Parathyroid adenoma (tissue), 2 donors: Measurements from ENCODE around the gene OR2T8.

ENCODE experiments used
- H2AFZ ChIP-seq: fragments of 300-600 bp; sonication (generic); one replicate; pipeline ENCODE4 v1.7.0; 2017; ENCODE audit warnings: antibody characterized with exemption, mild to moderate bottlenecking
- H3K27ac ChIP-seq: fragments of 300-600 bp; sonication (generic); one replicate; pipeline ENCODE4 v1.7.0; 2017
- H3K27me3 ChIP-seq: fragments of 300-600 bp; sonication (generic); one replicate; pipeline ENCODE4 v1.7.0; 2017; ENCODE audit warnings: low read length; ENCODE audit not compliant: control insufficient read depth, insufficient read depth
- H3K36me3 ChIP-seq: fragments of 300-600 bp; sonication (generic); one replicate; pipeline ENCODE4 v1.7.0; 2017; ENCODE audit warnings: low read length; ENCODE audit not compliant: control insufficient read depth, insufficient read depth
- H3K4me1 ChIP-seq: fragments of 300-600 bp; sonication (generic); one replicate; pipeline ENCODE4 v1.7.0; 2017; ENCODE audit warnings: control low read depth
- H3K4me2 ChIP-seq: fragments of 300-600 bp; sonication (generic); one replicate; pipeline ENCODE4 v1.7.0; 2017; ENCODE audit warnings: low read length
- H3K4me3 ChIP-seq: fragments of 300-600 bp; sonication (generic); one replicate; pipeline ENCODE4 v1.7.0; 2017; ENCODE audit warnings: low read depth, low read length
- H3K79me2 ChIP-seq: fragments of 300-600 bp; sonication (generic); one replicate; pipeline ENCODE4 v1.7.0; 2017; ENCODE audit warnings: control low read depth
- H3K9ac ChIP-seq: fragments of 300-600 bp; sonication (generic); one replicate; pipeline ENCODE4 v1.7.0; 2017; ENCODE audit warnings: mild to moderate bottlenecking
- H3K9me3 ChIP-seq: fragments of 300-600 bp; sonication (generic); one replicate; pipeline ENCODE4 v1.7.0; 2017; ENCODE audit warnings: low read length; ENCODE audit not compliant: control insufficient read depth
- TF ChIP-seq, protein P1 (sequence below): fragments of 300-600 bp; sonication (generic); IDR thresholded peaks from one replicate; pipeline ENCODE4 v1.7.0; 2017; ENCODE audit warnings: antibody characterized with exemption, mild to moderate bottlenecking
- donor health status: primary hyperparathyroidism.

The OR2T8 gene

DNA sequence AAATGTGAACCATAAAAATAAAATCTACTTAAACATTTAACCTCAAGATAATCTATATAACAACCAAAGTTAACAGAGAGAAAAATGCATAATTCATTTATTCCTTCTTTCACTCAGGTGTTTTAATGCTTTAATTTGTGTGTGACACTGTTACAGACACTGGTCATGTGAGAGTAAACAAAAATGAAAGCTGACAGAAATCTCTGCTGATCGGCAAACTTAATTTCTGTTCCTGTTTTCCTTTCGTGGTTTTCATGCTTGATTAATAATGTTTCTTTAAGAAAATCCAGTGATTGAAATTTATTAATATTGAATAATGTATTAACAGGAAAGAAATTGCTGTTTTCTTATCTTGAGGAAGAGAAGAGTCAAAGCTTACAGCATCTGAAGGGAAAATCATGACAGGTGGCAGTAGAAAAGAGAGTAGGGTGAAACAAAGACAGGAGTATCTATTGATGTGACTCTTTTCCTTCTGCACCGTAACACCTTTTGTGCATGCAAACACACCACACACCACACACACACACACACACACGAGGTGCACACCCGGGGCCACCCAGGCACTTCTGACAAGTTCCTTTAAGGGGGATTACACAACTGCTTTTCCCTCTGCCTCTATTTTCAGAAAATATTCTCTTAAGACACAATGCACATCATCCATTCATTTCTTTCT, 46.6 kb downstream of the OR2T8 start:
- Histone ChIP-seq H3K4me2 (no peak overlapping the region), H3K79me2 (no peaks in the 10 kb centered on the region), H2AFZ (no peak overlapping the region), H3K9me3 (no peaks in the 10 kb centered on the region), H3K4me1 (no peaks in the 10 kb centered on the region), H3K27me3 (no peaks in the 10 kb centered on the region), H3K4me3 (no peak overlapping the region), H3K9ac (no peak overlapping the region), H3K36me3 (no peaks in the 10 kb centered on the region), H3K27ac (no peak overlapping the region)
- TF ChIP-seq, protein P1, sequence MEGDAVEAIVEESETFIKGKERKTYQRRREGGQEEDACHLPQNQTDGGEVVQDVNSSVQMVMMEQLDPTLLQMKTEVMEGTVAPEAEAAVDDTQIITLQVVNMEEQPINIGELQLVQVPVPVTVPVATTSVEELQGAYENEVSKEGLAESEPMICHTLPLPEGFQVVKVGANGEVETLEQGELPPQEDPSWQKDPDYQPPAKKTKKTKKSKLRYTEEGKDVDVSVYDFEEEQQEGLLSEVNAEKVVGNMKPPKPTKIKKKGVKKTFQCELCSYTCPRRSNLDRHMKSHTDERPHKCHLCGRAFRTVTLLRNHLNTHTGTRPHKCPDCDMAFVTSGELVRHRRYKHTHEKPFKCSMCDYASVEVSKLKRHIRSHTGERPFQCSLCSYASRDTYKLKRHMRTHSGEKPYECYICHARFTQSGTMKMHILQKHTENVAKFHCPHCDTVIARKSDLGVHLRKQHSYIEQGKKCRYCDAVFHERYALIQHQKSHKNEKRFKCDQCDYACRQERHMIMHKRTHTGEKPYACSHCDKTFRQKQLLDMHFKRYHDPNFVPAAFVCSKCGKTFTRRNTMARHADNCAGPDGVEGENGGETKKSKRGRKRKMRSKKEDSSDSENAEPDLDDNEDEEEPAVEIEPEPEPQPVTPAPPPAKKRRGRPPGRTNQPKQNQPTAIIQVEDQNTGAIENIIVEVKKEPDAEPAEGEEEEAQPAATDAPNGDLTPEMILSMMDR, result no peak
